ENCODE measurements around the gene CALCOCO1.

- TF ChIP-seq CTCF (conservative IDR thresholded peaks at IDR 0.05) (no peak), EZH2 (IDR thresholded peaks at IDR 0.05; ENCODE audit: low read depth) (no peak)
Measured at GRCh38 chr12:53659571-53659981, 67.7 kb downstream of the CALCOCO1 start.

Measured in PC-9 (cell line).